Suppressor macrophage treated with lipopolysaccharide for 1 hour (primary cell): Measurements from ENCODE around the gene NUP210.

Experiments used
- DNase-seq, 3 donors: peaks; one replicate each; pipeline ENCODE4 v3.0.0-alpha.2; 2020 to 2022

NUP210 gene

GRCh38 chr3:13318626-13319470 is 101.3 kb downstream of the NUP210 start:
- DNase-seq = no peak

GRCh38 chr3:13317596-13318320 is 102.4 kb downstream of the NUP210 start:
- no peak for DNase-seq

DNA sequence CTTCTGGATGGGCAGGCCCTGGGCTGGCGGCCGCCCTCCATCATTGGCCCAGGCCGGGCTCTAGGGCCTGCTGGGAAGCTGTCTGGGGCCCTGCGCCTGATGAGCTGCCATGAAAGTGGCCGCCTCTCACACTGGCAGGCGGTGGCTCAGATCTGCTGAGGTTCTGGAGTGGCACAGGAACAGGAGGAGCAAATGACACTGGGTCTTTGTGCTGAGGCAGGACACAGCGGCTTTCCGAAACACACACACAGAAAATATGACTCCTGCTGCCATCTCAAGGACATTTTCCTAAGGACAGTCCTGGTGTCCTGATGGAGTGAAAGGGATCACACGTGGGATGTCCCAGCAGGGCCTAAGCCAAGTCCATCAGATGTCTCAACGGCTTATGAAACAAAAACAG is 103.5 kb downstream of the NUP210 start:
- DNase-seq = no peak

- DNase-seq = no peak
These were observed 105.2 kb downstream of the NUP210 start for GRCh38 chr3:13314877-13315276.

GRCh38 chr3:13313813-13314212 is 106.3 kb downstream of the NUP210 start:
- no peak for DNase-seq

GRCh38 chr3:13309004-13309403 is 111.1 kb downstream of the NUP210 start:
- DNase-seq = no peak

- DNase-seq = peak; percentile 49 to 58 (median 56)
These were observed 111.7 kb downstream of the NUP210 start for GRCh38 chr3:13308380-13308801.

DNA sequence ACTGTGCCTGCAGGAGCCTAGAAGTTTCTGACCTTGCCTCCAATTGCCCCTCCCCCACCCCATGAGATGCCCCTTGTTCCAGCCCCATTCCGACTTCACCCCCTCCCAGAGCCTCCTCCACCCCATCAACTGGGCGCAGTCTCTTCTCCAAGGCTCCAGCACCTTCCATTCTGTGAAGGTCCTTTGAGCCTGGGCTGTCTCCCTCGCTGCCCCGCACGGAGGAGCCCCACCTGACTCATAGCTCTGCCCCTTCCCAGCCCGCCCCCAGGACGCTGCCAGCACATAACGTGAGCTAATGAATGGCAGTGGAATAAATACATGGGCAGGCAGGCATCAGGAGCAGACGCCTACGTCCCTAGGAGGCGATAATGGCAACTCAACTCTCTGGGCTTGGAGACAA is 113.1 kb downstream of the NUP210 start:
- DNase-seq = no peak

- no peak for DNase-seq
These were observed 114.5 kb downstream of the NUP210 start for GRCh38 chr3:13305623-13306022.

DNA sequence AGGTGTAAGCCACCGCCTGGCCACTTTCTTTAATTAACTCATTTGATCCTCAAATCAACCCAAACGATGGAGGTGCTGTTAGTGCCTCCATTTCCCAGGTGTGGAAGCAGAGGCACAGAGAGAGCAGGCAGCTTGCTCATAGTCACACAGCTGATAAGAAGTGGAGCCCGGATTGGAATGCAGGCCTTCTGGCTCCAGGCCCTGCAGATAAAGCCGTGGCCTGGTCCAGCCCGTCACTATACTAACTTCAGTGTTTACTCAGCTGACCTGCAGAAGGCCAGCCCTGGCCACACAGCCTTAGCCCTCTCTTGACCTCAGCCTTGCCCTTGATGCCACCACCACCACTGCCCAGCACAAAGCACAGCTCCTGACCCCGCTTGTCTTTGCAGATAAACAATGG is 116.7 kb downstream of the NUP210 start:
- no peak for DNase-seq

- peak; percentile 87 to 91 (median 91) for DNase-seq
These were observed 118.7 kb downstream of the NUP210 start for GRCh38 chr3:13301286-13301987.

DNA sequence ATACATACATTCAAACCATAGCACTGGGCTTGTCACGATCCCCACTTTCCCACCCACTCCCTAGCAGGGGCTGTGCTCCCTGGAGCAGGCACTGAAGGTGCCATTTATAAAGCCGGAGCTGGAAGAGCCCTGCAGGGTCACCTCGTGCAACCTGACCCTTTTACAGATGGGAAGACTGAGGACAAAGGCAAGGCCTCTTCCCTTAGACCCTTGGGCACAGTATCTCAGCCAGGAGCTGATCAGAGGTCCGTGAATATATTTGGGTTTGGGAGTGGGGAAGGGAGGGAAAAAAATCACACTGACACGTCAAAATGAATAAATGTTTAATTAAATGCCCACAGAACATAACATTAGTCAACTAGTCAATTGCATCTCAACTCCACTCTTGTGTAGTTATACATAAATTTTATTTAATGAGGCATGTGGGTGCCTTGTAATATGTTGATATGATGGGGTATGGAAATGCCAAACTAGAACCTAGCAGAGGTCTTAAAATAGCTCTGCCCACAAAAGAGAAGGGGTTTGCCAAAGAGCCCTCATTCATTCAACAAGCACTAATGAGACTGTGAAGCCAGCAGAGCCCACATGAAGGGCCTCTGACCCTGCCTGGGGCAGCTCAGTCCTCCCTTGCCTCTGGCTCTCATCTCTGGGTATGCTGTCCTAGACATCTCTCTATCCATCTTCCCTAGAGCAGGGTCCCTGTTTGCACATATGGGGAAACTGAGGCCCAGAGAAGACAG is 119.4 kb downstream of the NUP210 start:
- DNase-seq = no peak

GRCh38 chr3:13299531-13300155 is 120.5 kb downstream of the NUP210 start:
- no peak for DNase-seq

DNA sequence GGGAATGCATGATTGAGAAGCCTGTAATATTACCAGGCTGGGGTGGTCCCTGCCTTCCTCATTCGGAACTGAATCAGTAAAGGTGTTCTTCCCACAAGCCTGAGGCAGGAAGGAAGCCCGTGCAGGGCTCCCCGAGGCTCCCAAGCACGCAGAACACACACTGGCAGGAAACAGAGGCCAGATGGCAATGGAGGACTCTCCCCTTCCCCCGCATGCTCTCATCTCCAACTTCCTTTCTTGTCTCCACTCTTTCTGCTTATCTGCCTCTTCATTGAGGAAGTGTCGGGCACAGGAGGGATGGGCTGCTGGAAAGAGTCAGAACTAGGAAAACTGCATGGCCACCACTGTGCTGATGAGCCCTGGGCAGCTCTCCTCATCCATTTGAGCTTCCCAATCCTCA is 123.5 kb downstream of the NUP210 start:
- peak in 2 of 3 donors; percentile 19 to 26 for DNase-seq

- DNase-seq = no peak
These were observed 125.4 kb downstream of the NUP210 start for GRCh38 chr3:13294442-13295351.

GRCh38 chr3:13292375-13292774 is 127.7 kb downstream of the NUP210 start:
- no peak for DNase-seq

- no peak for DNase-seq
These were observed 129.2 kb downstream of the NUP210 start for GRCh38 chr3:13290941-13291340.

GRCh38 chr3:13289771-13290285 is 130.3 kb downstream of the NUP210 start:
- no peak for DNase-seq

- no peak for DNase-seq
These were observed 131.1 kb downstream of the NUP210 start for GRCh38 chr3:13288732-13289718.

- DNase-seq = no peak
These were observed 132.3 kb downstream of the NUP210 start for GRCh38 chr3:13287833-13288232.
